Stimulated activated CD8-positive, alpha-beta memory T cell treated with anti-CD3 and anti-CD28 coated beads, Interleukin-15, amount 100 ng/mL, for 48 hours (primary cell): ENCODE measurements around the gene FBXO3.
A peak's percentile ranks its signal among the peaks of the same experiment; 100 is the strongest.
"Not testable (repeated sequence)": the region's sequence is repeated elsewhere in the genome, so short reads cannot be mapped to it uniquely, and the experiment has no call there.

ENCODE experiments used
- DNase-seq, 2 donors: peaks; one replicate each; pipeline ENCODE4 v3.0.0-alpha.2; 2020; ENCODE audit warnings: low read depth in 2 of 2

Gene FBXO3

DNA sequence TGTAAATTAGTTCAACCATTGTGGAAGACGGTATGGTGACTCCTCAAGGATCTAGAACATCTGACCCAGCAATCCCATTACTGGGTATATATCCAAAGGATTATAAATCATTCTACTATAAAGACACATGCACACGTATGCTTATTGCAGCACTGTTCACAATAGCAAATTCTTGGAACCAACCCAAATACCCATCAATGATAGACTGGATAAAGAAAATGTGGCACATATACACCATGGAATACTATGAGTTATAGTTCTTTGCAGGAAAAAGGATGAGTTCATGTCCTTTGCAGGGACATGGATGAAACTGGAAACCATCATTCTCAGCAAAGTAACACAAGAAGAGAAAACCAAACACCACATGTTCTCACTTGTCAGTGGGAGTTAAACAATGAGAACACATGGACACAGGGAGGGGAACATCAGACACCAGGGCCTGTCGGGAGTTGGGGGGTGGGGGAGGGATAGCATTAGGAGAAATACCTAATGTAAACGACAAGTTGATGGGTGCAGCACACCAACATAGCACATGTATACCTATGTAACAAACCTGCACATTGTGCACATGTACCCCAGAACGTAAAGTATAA, 45.2 kb downstream of the FBXO3 start:
- not testable (repeated sequence) for DNase-seq

DNA sequence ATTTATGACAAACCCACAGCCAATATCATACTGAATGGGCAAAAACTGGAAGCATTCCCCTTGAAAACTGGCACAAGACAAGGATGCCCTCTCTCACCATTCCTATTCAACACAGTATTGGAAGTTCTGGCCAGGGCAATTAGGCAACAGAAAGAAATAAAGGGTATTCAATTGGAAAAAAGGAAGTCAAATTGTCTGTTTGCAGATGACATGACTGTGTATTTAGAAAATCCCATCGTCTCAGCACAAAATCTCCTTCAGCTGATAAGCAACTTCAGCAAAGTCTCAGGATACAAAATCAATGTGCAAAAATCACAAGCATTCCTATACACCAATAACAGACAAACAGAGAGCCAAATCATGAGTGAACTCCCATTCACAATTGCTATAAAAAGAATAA, 46.8 kb downstream of the FBXO3 start:
- not testable (repeated sequence) for DNase-seq

DNA sequence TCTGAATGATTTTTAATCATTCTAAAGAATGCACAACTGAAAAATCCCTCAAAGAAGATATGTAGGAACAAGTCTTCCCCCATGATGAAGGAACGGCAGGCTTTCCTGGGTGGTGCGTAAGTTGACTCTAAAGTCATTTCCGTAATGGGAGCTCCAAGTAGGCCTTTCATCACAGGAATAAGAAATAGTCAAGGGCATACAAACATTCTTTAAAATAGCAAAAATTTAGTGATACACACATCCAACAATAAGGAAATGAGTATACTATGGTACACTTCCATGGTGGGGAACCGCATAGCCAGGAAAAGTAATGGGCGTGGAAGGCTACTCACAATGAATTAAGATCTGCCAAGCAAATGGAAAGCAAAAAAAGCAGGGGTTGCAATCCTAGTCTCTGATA, 48.8 kb downstream of the FBXO3 start:
- DNase-seq: no peak

DNA sequence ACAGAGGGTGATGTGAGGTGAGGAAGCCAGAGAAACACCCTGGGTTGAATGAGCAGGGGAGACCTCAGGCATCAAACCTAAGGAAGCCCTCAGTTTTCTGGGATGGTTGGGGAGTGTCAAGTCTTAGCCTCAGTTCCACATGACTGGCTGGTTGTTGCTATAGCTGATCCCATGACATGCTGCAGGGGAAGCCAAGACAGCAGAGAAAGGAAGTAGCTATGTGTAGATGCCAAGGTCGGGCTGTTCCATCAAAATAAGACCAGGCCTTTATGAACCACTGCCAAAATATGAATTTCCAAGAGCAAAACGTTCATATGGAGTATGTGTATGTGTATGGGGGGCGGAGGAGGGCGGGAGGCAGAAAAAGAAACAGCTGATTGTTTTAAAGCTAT, 49.7 kb downstream of the FBXO3 start:
- DNase-seq: no peak

DNA sequence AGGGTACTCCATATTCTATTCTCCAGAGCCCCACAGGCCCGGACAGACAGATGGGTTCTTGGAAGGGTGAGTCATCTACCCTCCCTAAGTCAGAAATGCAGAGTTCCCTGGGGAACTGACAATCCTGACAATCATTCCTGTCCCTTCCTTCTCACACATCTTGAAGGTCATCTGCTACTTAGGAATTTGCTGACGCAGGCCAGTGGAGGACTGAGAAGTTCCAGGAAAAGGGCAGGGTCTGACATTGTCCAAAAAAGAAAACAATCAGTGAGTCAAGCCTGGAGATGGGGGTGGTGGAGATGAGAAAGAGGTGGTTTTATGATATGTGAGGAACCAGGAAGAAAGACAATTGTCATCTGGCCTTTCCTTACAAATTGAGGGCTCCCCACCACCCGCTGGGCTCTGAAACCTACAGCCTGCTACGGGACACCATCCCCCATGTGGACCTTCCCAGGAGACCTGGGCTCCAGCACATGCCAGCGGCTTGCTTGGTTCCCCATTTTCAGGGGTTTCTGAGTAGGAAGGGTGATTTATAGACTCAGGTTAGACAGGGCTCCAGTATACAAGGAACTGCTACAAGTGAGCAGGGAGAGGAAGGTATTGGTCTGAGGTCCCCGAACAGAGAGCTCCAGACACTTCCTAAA, 51.0 kb downstream of the FBXO3 start:
- no peak for DNase-seq

DNA sequence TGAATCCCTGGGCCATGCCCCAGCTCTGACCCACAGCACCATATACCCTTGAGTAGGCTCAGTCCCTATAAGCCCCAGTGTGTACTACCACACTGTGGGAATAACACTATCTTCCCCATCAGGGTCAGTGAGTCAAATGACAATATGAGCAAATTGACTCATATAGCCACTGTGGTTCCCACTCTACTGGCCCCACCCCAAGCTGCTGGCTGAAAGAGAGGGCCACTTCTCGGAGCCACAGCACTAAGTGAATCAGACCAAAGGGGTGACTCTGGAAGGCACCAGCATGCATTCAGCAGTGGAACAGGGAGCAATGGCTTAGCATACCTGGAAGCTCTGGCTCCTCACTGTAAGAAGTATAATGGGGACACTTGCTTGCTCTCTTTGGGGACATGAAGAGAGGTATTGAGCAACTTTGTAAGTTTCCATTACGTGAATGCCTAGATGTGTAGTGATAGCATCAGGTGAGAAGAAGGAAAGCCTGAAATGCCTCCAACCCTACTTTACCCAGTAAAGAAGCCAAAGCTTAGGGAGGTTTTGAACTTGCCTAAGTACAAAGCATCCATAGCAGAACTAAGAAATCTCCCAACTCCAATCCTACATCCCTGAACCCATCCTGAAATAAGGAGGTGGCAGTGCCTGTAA, 51.6 kb downstream of the FBXO3 start:
- DNase-seq: peak; percentile 62 to 68

DNA sequence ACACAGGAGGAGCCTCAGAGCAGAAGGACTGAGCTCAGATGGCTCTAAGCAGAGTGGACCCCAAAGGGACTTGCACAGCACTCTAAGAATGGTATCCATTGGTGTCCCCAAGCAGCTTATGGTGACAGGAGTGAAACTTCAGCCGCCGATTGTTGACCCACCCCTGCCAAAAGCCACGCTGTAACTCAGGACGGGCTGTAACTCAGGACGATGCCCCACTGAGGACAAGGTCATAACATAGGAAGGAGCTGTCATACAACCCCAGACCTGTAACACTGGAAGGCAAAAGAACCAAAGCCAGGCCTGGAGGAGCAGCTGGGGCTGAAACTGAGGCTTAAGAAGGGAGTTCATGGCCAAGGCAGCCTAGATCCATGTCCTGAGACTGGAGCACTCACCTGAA, 52.3 kb downstream of the FBXO3 start:
- no peak for DNase-seq

DNA sequence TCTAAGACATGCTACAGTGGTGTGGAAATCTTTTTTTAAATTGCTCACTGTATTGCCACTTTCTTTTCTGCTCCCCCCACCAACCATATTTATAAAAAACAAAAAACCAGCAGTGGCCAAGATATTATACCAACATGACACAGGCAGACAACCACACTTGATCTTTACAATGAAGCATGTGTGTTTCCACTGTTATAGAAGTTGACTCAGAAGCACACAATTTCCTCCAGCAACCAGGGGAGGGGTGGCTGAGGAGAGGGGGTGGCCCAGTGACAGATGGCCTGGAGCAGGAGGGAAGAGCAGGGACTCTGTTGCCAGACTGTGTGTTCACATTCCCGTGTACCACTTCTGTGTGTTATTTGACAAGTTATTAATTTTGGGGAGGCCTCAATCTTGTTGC, 52.9 kb downstream of the FBXO3 start:
- no peak for DNase-seq

DNA sequence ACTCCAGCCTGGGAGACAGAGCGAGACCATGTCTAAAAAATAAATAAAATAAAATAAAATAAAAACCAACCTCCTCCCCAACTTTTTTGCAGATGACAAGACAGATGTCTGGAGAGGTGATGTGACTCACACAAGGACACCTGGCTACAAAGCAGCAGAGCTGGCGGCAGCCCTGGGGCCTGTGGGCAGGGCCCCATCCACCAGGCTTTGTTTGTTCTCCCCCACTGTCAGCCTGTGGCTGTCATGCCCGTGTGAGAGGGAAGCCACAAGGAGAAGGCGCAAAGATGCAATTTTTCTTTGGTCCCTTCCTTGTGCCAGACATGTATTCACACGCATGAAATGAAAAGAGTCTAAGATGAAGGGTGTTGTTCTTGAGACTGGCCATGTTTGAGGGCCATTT, 54.7 kb downstream of the FBXO3 start:
- no peak for DNase-seq

DNA sequence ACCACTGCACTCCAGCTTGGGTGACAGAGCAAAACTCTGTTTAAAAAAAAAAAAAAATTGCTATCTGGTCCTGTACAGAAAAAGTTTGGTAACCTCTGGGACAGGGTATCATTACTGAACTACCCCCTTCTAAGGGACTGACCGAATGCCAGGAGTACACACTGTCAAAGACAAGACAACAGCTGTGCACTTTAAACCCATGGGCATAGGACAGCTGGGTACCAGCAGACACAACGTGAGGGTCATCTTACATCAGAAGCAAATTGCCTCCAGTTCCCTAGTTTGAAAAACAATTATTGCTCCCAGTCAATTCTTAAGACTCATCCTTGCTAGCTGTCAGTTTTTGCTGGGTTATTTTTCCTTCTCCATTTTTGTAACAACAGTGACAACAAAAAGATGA, 55.9 kb downstream of the FBXO3 start:
- DNase-seq: no peak

DNA sequence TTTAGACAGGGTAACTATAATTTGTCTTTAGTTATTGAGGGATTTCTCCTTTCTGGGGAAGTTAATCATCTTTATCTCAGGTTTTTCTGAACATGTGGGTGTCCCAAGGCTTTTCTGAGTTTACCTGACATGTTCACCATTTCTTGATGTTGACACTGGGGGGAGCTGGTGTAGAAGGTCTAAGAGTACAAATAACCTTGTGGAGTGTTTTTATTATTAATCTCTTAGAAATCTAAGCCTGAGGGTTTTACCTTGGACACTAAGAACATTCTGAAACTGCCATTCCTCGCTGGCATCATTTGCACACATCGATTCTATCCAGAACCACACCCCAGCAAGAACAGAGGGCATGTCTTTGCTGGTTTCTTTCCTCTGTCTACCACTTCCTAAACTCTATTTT, 58.1 kb downstream of the FBXO3 start:
- DNase-seq: no peak

DNA sequence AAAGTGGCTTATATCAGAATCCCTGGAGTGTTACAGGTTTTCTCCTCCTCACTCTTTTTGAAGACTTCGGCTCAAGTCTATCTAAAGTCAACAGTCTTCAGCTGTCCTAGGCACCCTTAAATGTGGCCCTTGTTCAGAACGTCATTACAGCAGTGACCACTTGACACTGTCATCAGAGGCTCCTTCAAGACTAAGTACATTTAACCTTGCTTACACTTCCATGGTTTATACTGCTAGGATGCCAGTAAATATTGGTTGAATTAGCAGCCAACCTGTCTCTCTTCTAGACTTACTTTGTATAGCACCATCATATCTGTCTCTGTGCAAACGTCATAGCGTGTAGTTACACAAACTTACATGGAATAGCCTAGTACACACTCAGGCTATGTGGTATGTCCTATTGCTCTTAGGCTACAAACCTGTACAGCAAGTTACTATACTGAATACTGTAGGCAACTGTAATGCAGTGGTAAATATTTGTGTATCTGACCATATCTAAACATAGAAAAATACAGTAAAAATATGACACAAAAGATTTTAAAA, 60.4 kb downstream of the FBXO3 start:
- DNase-seq: no peak

DNA sequence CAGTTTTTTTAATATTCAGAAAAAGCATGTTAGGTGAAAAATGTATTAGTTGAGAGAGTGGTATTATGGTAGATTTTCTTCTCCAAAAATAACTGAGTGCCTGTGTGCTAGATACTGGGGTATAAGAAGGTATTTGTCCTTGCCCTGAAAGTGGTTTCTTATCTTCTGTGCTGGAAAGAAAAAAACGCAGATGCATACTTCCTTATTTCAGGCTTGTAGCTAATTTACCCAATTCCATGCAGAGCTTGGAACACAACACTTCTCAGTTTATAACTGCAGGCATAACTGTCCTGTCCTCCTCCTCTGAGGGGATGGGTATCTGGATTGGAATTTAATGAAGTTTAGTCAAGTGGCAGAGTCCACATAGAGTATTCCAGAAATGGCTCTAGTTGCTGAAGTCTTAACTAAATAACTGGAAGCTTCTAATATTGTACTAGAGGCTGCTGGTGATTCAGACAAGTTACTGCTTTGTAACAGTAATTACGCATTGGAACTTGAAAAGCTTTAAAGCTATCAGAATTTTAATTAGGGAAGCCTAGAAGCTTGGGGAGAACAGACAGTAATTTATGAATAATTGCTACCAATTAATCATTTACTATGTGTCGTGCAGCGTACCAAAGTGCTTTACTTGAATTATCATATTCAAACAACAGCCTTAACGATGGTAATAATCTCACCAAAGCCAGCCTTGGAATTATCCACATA, 61.0 kb downstream of the FBXO3 start:
- no peak for DNase-seq

DNA sequence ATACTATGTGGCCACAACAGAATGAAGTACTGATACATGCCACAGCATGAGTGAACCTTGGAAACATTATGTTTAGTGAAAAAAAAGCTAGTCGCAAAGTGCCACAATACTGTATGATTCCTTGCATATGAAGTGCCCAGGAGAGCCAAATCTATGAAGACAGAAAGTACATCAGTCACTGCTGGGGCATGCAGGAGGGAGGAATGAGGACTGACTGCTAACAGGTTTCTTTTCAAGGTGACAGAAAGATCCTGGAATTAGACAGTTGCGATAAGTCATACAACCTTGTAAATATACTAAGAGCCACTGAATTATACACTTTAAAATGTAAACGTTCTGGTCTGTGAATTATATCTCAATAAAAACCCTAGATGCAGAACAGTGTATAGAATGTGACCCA, 61.9 kb downstream of the FBXO3 start:
- DNase-seq: no peak

DNA sequence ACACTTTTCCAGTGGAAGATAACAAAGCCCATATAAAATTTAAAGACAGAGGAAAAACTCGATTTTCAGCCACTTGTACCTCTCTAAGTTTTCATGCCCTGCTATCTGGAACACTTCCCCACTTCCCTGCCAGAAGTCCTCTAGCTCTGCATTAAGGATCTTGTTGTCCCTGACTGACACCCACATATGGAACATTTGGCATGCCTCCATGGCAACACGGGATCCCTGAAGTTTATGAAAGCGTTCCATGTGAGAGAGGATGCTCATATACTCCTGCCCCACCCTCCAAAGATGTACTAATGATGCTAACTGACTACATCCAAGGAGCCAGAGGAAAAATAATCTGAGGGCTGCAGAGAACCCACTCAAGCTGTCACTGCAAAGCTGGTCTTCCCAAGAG, 64.9 kb downstream of the FBXO3 start:
- DNase-seq: no peak

DNA sequence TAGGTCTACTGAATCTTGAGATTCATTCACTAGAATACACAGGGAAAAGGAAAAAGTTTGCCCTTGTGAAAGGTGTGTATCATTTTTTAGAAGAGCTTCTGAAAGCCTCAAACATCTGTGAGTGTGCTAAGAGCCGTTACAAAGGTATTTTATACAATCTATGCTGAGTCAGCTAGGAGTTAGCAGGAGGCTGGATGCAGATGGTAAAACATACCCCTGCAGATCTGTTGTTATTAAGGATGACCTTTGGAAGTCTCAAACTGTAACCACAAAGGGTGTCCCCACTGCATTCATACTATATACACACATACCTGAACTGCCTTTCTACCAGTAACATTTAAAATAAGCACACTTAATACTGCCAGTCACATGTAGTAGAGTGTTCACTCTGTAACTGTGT, 65.3 kb downstream of the FBXO3 start:
- DNase-seq: no peak

DNA sequence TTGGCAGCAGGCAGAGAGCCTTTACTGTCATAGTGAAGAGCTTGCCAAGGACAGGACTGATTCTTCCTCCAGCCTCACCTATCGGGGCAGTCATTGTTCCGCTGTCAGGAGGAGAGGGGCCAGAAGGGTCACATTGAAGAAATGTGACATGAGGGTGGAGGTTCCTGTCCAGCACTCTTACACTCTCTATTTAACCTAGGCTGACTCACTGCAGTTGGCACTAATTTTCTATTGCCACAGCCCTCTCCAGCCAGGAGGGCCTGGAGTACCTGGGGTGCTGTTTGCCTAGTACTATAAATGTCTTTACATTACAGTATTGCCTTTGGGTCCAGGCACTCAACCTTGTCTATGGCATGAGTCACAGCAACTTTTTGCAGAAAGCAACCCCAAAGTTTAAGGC, 66.5 kb downstream of the FBXO3 start:
- DNase-seq: not testable (repeated sequence)

DNA sequence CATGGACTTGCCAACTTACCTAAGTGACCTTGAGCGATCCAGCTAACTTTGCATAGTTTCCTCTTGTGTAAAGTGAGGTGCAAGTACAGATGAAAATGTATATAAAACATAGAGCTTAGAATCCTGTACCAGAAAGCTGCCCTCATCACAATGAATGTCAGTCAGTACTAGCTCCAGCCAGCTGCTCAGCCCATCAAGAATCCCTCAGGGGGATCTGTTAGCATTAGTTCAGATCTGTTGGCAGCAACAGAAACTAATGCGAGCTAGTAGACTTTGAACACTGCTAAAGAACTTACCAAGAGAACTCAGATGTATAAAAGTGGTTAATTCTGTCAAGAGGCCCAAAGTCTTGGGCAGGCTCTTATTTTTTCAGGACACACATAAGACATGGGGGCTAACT, 67.4 kb downstream of the FBXO3 start:
- no peak for DNase-seq

DNA sequence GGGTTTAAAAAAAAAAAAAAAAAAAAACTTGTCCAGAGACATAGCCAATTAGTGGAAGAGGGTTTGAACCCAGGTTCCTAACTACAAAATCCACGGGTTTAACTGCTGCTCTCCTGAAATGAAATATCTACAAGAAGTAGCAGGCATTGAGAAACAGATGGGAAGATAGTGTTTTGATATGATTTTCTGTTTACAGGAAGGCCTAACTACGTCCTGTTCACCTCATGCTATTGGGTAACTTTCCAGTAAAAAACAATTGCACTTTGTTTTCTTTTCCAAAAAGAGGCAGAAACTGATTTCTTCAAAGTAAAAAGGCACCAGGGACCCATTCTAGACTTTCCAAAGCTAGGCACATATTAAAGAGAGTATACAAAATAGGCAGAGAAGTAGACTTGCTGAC, 67.8 kb downstream of the FBXO3 start:
- DNase-seq: no peak

DNA sequence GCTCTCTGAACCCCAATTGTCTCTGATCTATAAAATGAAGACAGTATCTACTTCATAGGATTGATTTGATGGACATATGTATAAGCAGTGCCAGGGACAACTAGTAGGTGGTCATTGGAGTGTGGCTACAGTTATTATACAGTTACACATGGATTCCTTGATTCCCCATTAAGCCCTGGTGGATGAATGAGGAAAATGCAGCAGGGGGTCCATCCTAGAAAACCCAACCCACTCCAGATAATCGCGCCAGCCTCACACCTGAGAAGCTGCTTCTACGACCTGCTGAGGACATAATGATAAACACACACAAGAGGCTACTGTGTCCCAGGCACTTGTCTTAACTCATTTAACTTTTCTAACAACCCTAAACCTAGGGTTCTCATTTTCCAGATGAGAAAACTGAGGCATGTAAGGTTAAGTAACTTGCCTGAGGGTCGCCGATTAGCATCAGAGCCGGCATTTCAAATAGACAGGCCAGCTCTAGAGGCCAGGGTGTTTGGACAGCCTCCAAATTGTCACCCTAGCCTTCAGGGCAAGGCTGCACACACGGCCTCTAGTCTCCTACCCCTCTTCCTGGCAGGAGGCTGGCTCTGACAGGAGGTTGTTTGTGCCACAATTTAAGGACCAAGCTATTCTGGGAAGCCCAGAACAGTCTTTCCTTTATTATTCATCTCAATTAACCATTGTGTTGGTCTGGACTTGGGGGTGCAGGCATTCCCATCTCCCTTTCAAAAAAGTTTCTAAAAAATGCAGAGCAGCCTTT, 69.9 kb downstream of the FBXO3 start:
- no peak for DNase-seq

DNA sequence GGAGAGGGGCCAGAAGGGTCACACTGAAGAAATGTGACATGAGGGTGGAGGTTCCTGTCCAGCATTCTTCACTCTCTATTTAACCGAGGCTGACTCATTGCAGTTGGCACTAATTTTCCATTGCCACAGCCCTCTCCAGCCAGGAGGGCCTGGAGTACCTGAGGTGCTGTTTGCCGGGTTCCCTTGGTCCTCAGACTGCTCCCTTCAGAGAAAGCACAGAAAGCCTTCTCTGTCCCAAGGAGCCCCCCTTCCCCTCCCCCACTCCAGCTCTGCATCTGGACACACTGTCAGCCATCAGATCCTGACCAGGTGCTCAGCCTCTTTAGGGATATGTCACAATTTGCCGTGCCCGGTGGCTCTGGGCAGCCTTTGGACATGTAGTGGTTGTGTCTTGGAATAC, 70.5 kb downstream of the FBXO3 start:
- DNase-seq: no peak

DNA sequence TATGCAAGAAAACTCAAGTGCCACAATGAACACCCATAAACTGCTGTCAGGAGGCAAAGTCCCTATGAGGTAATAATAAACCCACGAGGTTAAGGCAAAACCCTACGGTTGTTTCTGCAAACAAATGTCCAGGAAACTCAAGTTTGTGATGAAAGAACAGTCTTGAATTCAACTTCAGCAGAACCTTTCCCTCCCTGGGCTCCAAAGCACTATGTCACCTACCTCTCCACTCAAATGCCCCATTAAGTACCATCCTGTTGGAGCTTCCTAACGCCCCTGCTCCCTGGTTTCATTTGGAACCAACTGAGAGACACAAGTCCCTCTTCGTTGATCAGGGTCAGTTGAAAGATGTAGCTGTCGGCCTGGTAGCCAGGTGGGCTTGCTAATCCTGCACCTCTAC, 71.1 kb downstream of the FBXO3 start:
- no peak for DNase-seq
